Astrocyte of the cerebellum (primary cell): ENCODE results near the gene LPXN.
A peak's percentile ranks its signal among the peaks of the same experiment; 100 is the strongest.

Experiments
- DNase-seq: peaks from one replicate; pipeline ENCODE4 v3.0.0-alpha.2; 2011; ENCODE audit warnings: low read depth
- H3K4me3 ChIP-seq: 2 replicates; pipeline ENCODE4 v1.5.1; 2011; ENCODE audit warnings: mild to moderate bottlenecking, low read depth, low read length, moderate library complexity
- in situ Hi-C: cut with HindIII; loops from 2 replicates; pipeline ENCODE4 v1.10.0; 2017; ENCODE audit warnings: low sequenced_read_pairs
- TF ChIP-seq, protein P1 (sequence below): IDR thresholded peaks from 2 replicates; pipeline ENCODE4 v1.5.1; 2012; ENCODE audit warnings: low read length, low read depth, moderate library complexity, mild to moderate bottlenecking; ENCODE audit errors: missing control alignments

Gene LPXN

DNA sequence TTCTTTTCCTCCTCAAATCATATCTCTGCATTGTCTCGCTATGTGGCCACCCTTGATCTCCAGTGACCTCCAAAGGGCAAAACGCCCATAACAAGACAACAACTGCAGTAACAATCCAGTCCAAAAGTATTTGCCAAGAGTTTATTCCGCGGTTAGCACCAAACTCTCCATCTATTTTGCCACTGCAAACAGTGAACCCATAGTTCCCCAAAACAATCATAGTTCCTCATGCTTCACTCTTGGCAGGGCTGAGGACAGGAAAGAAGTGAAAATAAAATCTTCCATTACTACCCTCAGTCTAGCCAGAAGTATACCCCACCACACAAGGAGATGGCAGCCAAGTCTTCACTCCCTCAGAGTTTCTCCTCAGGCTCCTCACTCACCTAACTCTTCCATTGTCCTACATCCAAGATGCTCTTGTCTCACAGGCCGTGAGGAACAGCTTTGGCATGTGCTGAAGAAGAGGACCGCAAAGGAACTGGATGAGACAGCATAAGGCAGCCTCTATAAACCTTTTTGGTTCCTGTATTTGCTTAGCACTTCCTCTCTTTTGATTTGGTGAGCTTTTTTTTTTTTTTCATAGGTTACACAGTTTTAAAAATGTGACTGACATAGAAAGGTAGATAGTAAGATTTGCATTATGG, at the start of gene LPXN:
LPXN (minus strand) TSS at position 480 of the 644 bp plus-strand sequence; CDS start at position 396, 84 bp downstream.
- DNase-seq = no peak
- TF ChIP-seq, protein P1, sequence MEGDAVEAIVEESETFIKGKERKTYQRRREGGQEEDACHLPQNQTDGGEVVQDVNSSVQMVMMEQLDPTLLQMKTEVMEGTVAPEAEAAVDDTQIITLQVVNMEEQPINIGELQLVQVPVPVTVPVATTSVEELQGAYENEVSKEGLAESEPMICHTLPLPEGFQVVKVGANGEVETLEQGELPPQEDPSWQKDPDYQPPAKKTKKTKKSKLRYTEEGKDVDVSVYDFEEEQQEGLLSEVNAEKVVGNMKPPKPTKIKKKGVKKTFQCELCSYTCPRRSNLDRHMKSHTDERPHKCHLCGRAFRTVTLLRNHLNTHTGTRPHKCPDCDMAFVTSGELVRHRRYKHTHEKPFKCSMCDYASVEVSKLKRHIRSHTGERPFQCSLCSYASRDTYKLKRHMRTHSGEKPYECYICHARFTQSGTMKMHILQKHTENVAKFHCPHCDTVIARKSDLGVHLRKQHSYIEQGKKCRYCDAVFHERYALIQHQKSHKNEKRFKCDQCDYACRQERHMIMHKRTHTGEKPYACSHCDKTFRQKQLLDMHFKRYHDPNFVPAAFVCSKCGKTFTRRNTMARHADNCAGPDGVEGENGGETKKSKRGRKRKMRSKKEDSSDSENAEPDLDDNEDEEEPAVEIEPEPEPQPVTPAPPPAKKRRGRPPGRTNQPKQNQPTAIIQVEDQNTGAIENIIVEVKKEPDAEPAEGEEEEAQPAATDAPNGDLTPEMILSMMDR = no peak
- in situ Hi-C loops = no loop called here
- H3K4me3 ChIP-seq = no peak within 1 kb of the TSS

GRCh38 chr11:58625086-58625485, 49.4 kb upstream of the LPXN start:
- in situ Hi-C loops = no loop called here
- no peak overlapping the region for H3K4me3 ChIP-seq
- no peak for DNase-seq
- TF ChIP-seq, protein P1 = no peak

- TF ChIP-seq, protein P1 = no peak
- no peak within 1 kb of the TSS for H3K4me3 ChIP-seq
- in situ Hi-C loops = no loop called here
- DNase-seq = no peak
Observed at GRCh38 chr11:58622344-58622743, 46.7 kb upstream of the LPXN start, which contains the start of gene CNTF. CNTF (plus strand) TSS chr11:58622665; CDS start chr11:58622753, 88 bp downstream.

GRCh38 chr11:58621586-58622262, 46.1 kb upstream of the LPXN start:
- no peak overlapping the region for H3K4me3 ChIP-seq
- in situ Hi-C loops = no loop called here
- TF ChIP-seq, protein P1 = no peak
- no peak for DNase-seq

DNA sequence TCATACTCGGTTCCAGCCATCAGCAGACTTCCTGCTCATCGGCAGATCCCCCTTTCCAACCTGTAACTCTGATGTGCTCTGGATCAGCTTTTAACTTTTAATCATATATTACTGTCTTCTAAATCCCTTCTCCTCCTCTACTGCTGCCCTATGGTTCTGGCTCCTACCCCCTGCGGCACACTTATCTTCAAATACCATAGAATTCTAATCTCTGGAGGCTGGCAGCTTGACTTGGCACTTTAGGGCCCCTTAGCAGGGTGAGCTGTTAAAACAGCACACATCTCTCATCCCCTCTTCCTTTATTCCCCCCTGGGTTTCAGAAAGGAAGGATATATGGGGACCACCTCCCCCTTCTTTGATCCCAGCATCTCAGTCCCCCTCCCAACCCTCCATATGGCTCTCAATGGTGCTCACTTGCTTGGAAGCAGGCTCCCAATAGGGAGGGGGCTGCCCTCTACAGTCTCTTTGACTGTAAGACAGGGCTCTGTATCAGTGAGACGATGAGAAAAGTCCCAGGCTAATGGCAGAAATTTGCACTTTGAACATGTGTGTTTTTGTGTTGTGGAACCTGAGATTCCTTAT, 42.4 kb upstream of the LPXN start:
- no peak overlapping the region for H3K4me3 ChIP-seq
- in situ Hi-C loops = no loop called here
- no peak for DNase-seq
- TF ChIP-seq, protein P1 = no peak

DNA sequence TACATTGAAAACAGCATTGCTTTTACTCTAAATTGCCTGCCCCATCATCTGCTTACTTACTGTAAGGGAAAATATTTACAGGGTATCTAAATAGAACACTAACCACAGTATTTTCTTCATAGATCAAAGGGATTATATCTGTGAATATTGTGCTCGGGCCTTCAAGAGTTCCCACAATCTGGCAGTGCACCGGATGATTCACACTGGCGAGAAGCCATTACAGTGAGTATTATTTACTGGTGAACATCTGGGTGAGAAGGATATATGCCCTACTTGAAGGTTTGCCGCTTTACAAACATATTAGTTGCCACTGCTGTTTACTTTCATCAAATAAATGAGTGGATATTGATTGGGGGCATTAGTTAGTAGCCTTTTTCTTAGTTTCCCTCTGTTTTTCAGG, 40.9 kb upstream of the LPXN start:
- in situ Hi-C loops = no loop called here
- peak; percentile 90 for DNase-seq
- TF ChIP-seq, protein P1 = no peak
- H3K4me3 ChIP-seq = no peak overlapping the region
